Prostate gland (tissue), 2 donors: Measurements from ENCODE around the gene SHLD2.
"Not testable (repeated sequence)": the region's sequence is repeated elsewhere in the genome, so short reads cannot be mapped to it uniquely, and the experiment has no call there.

Experiments
- POLR2A ChIP-seq: fragments of 450-650 bp; IDR thresholded peaks from one replicate; pipeline ENCODE4 v1.6.1; 2016; ENCODE audit warnings: antibody characterized with exemption, mild to moderate bottlenecking
- TF ChIP-seq, protein P1 (sequence below), 4 experiments: fragments of 200-600 bp in 2 of 4; fragments of 450-650 bp in 2 of 4; sonication (generic) in 2 of 4; IDR thresholded peaks; 1 replicate in 3 of 4; 2 replicates in 1 of 4; pipeline ENCODE4 v1.5.1; 2016 to 2019; ENCODE audit warnings: antibody characterized with exemption in 4 of 4, mild to moderate bottlenecking in 2 of 4, moderate library complexity in 2 of 4

DNA sequence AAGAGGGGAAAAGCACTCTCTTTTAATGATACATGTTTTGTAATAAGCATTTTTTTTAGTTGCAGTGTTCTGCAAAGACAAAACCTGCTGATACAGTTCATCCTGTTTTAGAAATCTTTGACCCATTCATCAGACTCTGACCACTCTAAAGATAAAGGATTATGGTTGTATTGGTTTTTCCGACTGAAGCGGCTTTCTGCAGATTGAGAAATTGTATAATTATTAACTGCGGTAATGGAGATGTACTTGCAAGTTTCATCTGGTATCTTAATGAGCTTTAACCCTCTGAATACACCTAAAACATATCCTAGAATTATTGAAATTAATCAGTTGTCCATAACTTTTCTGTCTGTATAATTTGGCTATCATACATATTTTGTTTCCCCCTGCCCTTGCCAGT lies 50.6 kb downstream of the SHLD2 start:
- TF ChIP-seq, protein P1, sequence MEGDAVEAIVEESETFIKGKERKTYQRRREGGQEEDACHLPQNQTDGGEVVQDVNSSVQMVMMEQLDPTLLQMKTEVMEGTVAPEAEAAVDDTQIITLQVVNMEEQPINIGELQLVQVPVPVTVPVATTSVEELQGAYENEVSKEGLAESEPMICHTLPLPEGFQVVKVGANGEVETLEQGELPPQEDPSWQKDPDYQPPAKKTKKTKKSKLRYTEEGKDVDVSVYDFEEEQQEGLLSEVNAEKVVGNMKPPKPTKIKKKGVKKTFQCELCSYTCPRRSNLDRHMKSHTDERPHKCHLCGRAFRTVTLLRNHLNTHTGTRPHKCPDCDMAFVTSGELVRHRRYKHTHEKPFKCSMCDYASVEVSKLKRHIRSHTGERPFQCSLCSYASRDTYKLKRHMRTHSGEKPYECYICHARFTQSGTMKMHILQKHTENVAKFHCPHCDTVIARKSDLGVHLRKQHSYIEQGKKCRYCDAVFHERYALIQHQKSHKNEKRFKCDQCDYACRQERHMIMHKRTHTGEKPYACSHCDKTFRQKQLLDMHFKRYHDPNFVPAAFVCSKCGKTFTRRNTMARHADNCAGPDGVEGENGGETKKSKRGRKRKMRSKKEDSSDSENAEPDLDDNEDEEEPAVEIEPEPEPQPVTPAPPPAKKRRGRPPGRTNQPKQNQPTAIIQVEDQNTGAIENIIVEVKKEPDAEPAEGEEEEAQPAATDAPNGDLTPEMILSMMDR (IDR thresholded peaks at IDR 0.05): not testable (repeated sequence)
- not testable (repeated sequence) for TF ChIP-seq POLR2A
